ENCODE results near the gene CHCHD5. TPM values are rescaled to one million over a fixed set of nuclear protein-coding genes. Genes with fewer than 3 reads are reported as not detected.

Gene CHCHD5
- total and polyA plus RNA-seq, 2 of the 4 experiments (the other 2 are of a cell fraction) = 4.8 to 40.1 TPM

- no peak overlapping the region for H3K56ac ChIP-seq (ENCODE audit: extremely low read depth, insufficient read depth, low read length)
- H3K4ac ChIP-seq (ENCODE audit: low read depth, low read length) = peak overlapping the region; percentile 50; the same call in 1 of the 2 replicates
- H3K27ac ChIP-seq (ENCODE audit: insufficient read depth, low read length) = no peak overlapping the region
- no peak overlapping the region; the same call in 1 of the 2 replicates for H3K14ac ChIP-seq (replicated peaks; ENCODE audit: low read depth, low read length)
- DNase-seq (no peak), ATAC-seq (ENCODE audit: low read depth) (no peak)
- no peak overlapping the region for H4K91ac ChIP-seq (ENCODE audit: insufficient read depth, low read depth, low read length)
- H2BK20ac ChIP-seq (ENCODE audit: low read depth, low read length) = peak overlapping the region; percentile 76
- TF ChIP-seq POLR2A (IDR thresholded peaks at IDR 0.05; ENCODE audit: low read depth, low read length) (no peak), NFE2L2 (IDR thresholded peaks at IDR 0.05; ENCODE audit: low read depth, low read length) (no peak), BHLHE40 (IDR thresholded peaks at IDR 0.05; ENCODE audit: low read depth, low read length) (no peak), MXI1 (IDR thresholded peaks at IDR 0.05; ENCODE audit: borderline replicate concordance, low read depth, low read length) (no peak), MAZ (IDR thresholded peaks at IDR 0.05; ENCODE audit: borderline replicate concordance, low read depth, low read length) (no peak), FOS (IDR thresholded peaks at IDR 0.05; ENCODE audit: low read depth, low read length) (no peak), RCOR1 (IDR thresholded peaks at IDR 0.05; ENCODE audit: insufficient replicate concordance, low read length) (no peak), CHD1 (IDR thresholded peaks at IDR 0.05; ENCODE audit: low read depth, low read length) (no peak), RFX5 (IDR thresholded peaks at IDR 0.05; ENCODE audit: low read depth, low read length) (no peak), RAD21 (IDR thresholded peaks at IDR 0.05; ENCODE audit: low read length) (no peak), MAFK (IDR thresholded peaks at IDR 0.05; ENCODE audit: low read depth, low read length) (no peak), CEBPB (IDR thresholded peaks at IDR 0.05; ENCODE audit: low read depth, low read length) (no peak), SMC3 (IDR thresholded peaks at IDR 0.05; ENCODE audit: low read depth, low read length) (no peak)
- TF ChIP-seq, protein P1, sequence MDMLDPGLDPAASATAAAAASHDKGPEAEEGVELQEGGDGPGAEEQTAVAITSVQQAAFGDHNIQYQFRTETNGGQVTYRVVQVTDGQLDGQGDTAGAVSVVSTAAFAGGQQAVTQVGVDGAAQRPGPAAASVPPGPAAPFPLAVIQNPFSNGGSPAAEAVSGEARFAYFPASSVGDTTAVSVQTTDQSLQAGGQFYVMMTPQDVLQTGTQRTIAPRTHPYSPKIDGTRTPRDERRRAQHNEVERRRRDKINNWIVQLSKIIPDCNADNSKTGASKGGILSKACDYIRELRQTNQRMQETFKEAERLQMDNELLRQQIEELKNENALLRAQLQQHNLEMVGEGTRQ (IDR thresholded peaks at IDR 0.05; ENCODE audit: low read depth, low read length) = no peak
- TF ChIP-seq, protein P2, sequence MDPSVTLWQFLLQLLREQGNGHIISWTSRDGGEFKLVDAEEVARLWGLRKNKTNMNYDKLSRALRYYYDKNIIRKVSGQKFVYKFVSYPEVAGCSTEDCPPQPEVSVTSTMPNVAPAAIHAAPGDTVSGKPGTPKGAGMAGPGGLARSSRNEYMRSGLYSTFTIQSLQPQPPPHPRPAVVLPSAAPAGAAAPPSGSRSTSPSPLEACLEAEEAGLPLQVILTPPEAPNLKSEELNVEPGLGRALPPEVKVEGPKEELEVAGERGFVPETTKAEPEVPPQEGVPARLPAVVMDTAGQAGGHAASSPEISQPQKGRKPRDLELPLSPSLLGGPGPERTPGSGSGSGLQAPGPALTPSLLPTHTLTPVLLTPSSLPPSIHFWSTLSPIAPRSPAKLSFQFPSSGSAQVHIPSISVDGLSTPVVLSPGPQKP (IDR thresholded peaks at IDR 0.05; ENCODE audit: borderline replicate concordance, low read depth, low read length) = no peak
- TF ChIP-seq, protein P3, sequence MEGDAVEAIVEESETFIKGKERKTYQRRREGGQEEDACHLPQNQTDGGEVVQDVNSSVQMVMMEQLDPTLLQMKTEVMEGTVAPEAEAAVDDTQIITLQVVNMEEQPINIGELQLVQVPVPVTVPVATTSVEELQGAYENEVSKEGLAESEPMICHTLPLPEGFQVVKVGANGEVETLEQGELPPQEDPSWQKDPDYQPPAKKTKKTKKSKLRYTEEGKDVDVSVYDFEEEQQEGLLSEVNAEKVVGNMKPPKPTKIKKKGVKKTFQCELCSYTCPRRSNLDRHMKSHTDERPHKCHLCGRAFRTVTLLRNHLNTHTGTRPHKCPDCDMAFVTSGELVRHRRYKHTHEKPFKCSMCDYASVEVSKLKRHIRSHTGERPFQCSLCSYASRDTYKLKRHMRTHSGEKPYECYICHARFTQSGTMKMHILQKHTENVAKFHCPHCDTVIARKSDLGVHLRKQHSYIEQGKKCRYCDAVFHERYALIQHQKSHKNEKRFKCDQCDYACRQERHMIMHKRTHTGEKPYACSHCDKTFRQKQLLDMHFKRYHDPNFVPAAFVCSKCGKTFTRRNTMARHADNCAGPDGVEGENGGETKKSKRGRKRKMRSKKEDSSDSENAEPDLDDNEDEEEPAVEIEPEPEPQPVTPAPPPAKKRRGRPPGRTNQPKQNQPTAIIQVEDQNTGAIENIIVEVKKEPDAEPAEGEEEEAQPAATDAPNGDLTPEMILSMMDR (conservative IDR thresholded peaks at IDR 0.05; ENCODE audit: low read depth, low read length) = no peak
- intact Hi-C loops (cut with micrococcal nuclease) = loop anchor here (2.0 kb wide), 1 partner anchor 43 kb away; the partner anchor contains the start of gene SLC20A1
- WGBS, 2 experiments (ENCODE audit: extremely low coverage in 2 of 2, insufficient read length in 1 of 2) = 90% methylated on average over 1 of the region's 3 CpGs; no CpG with 5 or more reads in 1 of the 2 experiments
- no peak overlapping the region for H3K4me3 ChIP-seq (ENCODE audit: insufficient read depth, low read depth, low read length)
- peak overlapping the region; percentile 70; the same call in 1 of the 2 replicates for H2AK5ac ChIP-seq (ENCODE audit: low read depth, low read length)
- H3K79me1 ChIP-seq (ENCODE audit: low read depth in 1 of 2, low read length in 2 of 2) = no peaks in the 10 kb centered on the region
- ChIA-PET CTCF (interaction anchor here (0.9 kb wide), 1 partner anchor 125 kb away, joined by 3 read pairs; no protein-coding TSS in a partner anchor), POLR2A (ENCODE audit: unreplicated experiment) (no interaction called here)
- H4K8ac ChIP-seq (ENCODE audit: low read depth in 2 of 2, low read length in 2 of 2) = peak overlapping the region in 1 of 2 experiments; percentile 30; a peak in 1 of 4 replicates
- in situ Hi-C loops (cut with MboI; ENCODE audit: low sequenced_read_pairs) = loop anchor here (5.0 kb wide), 2 partner anchors 126 to 356 kb away; no protein-coding TSS in a partner anchor
- dilution Hi-C loops (cut with HindIII; ENCODE audit: low sequenced_read_pairs, unreplicated experiment) = no loop called here
- H3K9me1 ChIP-seq (ENCODE audit: insufficient read depth, low read length) = peaks cover 7% of the 10 kb centered on the region
- no peak overlapping the region for H4K5ac ChIP-seq (ENCODE audit: low read depth, low read length)
- H3K9ac ChIP-seq (ENCODE audit: low read depth, low read length) = no peak overlapping the region
- H2AFZ ChIP-seq (replicated peaks; ENCODE audit: low read length, poor library complexity) = no peak overlapping the region
- H4K20me1 ChIP-seq (ENCODE audit: insufficient read depth, low read length) = no peaks in the 10 kb centered on the region
- H3K36me3 ChIP-seq (ENCODE audit: control insufficient read depth, insufficient read depth, low read length) = no peaks in the 10 kb centered on the region
- H3K18ac ChIP-seq (ENCODE audit: low read depth, low read length) = no peak overlapping the region
- H3K4me2 ChIP-seq (ENCODE audit: low read depth, low read length) = no peak overlapping the region
- H2AK9ac ChIP-seq (replicated peaks; ENCODE audit: low read depth, low read length, poor library complexity) = peak overlapping the region; percentile 11
- peak overlapping the region; percentile 46; the same call in 1 of the 2 replicates for H2BK120ac ChIP-seq (ENCODE audit: low read depth, low read length)
- H3K27me3 ChIP-seq (ENCODE audit: control insufficient read depth, insufficient read depth, low read length) = no peaks in the 10 kb centered on the region
- no peak overlapping the region for H2BK5ac ChIP-seq (ENCODE audit: low read depth, low read length, poor library complexity, severe bottlenecking)
- no peaks in the 10 kb centered on the region for H3K9me3 ChIP-seq (ENCODE audit: control insufficient read depth, insufficient read depth, low read length)
- H3K23ac ChIP-seq (ENCODE audit: low read depth, low read length) = no peak overlapping the region; the same call in 1 of the 2 replicates
- peaks cover 9% of the 10 kb centered on the region for H3K4me1 ChIP-seq (ENCODE audit: control insufficient read depth, insufficient read depth, low read length)
- peak overlapping the region; percentile 12; the same call in 1 of the 3 replicates for H2BK15ac ChIP-seq (ENCODE audit: low read depth, low read length)
- BruUV-seq (replicated peaks) = no TSS peak
Measured at GRCh38 chr2:112601754-112602153, 17.3 kb downstream of the CHCHD5 start.

Data from IMR-90 (cell line).